K562 (cell line): Measurements from ENCODE around the gene AZU1.

Experiments used
- GTF3C2 ChIP-seq: IDR thresholded peaks from 3 replicates; pipeline ENCODE4 v1.6.1; 2011; ENCODE audit warnings: borderline replicate concordance, mild to moderate bottlenecking, moderate library complexity; ENCODE audit not compliant: insufficient read length; ENCODE audit errors: extremely low read depth
- MAFK ChIP-seq: IDR thresholded peaks from 2 replicates; pipeline ENCODE4 v1.6.1; 2011; ENCODE audit warnings: low read length, improper control_type of control experiment
- MEF2D ChIP-seq: conservative IDR thresholded peaks from 2 replicates; pipeline ENCODE4 v1.6.1; 2016; ENCODE audit warnings: low read depth, missing genetic modification characterization, missing compliant biosample characterization
- NONO ChIP-seq, 2 experiments: fragments of 200-400 bp in 1 of 2; fragments of 450-650 bp in 1 of 2; formaldehyde crosslinking in 1 of 2; IDR thresholded peaks; 2 replicates each; pipeline ENCODE4 v1.6.1; 2017; ENCODE audit warnings: low read depth in 2 of 2, mild to moderate bottlenecking in 2 of 2, moderate library complexity in 2 of 2, low read length in 1 of 2
- RFX5 ChIP-seq: IDR thresholded peaks from 2 replicates; pipeline ENCODE4 v1.6.1; 2011; ENCODE audit warnings: low read depth, mild to moderate bottlenecking, improper control_type of control experiment, low read length

GRCh38 chr19:876089-876488 is 48.5 kb downstream of the AZU1 start:
- TF ChIP-seq MEF2D (tag) (no peak), NONO (IDR thresholded peaks at IDR 0.05; ENCODE audit: low read depth in 2 of 2, low read length in 1 of 2) (no peak), GTF3C2 (no peak), RFX5 (no peak), MAFK (no peak)
